ENCODE measurements around the gene SLX4IP. TPM values are rescaled to one million over a fixed set of nuclear protein-coding genes. Genes with fewer than 3 reads are reported as not detected.

Gene SLX4IP
- total and polyA plus RNA-seq, 2 of the 13 experiments (the other 11 are each of a cell fraction or from before 2014, with no cell fraction given), result 3.6 to 7.3 TPM

DNA sequence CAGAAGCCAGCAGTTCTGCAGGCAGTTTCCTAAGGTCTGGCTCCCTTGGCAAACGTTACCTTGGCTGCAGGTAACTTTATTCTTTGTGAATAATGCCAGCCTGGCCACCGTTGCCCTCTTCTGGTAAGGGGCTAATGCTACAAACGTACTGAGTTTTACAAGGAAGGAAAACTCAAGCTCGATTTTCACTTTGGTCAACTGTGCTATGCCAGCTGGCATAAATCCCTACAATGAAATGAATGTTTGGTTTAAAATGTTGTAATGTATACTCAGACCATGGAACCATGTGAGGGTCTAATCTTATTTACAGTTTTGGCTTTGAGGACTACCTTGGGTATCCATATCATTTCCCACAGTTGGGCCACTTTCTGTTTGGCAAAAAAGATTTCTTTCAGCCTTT is 101.4 kb downstream of the SLX4IP start (continued):
- TF ChIP-seq ZFY (CRISPR knock-in tag; IDR thresholded peaks at IDR 0.05) (no peak), GATAD2A (CRISPR knock-in tag; IDR thresholded peaks at IDR 0.05) (peak; percentile 38; the same call in 1 of the 2 replicates), ZNF703 (CRISPR knock-in tag; IDR thresholded peaks at IDR 0.05; ENCODE audit: borderline replicate concordance) (no peak), FOSL2 (CRISPR knock-in tag; IDR thresholded peaks at IDR 0.05) (peak; percentile 24; the same call in 1 of the 2 replicates), IRF2 (CRISPR knock-in tag; IDR thresholded peaks at IDR 0.05) (peak; percentile 70; the same call in 1 of the 2 replicates), MAFK (conservative IDR thresholded peaks at IDR 0.05 in 1 of 2, IDR thresholded peaks at IDR 0.05 in 1 of 2; ENCODE audit: low read length in 2 of 2) (no peak), ARNTL (CRISPR knock-in tag; IDR thresholded peaks at IDR 0.05) (no peak), NRL (CRISPR knock-in tag; IDR thresholded peaks at IDR 0.05; ENCODE audit: borderline replicate concordance) (no peak), FOXO1 (CRISPR knock-in tag; IDR thresholded peaks at IDR 0.05) (no peak), REXO4 (CRISPR knock-in tag; IDR thresholded peaks at IDR 0.05; ENCODE audit: borderline replicate concordance) (no peak), ZSCAN12 (CRISPR knock-in tag; IDR thresholded peaks at IDR 0.05) (no peak), NR3C1 (CRISPR knock-in tag; IDR thresholded peaks at IDR 0.05) (no peak), BRD4 (CRISPR knock-in tag; IDR thresholded peaks at IDR 0.05) (no peak), TARDBP (CRISPR knock-in tag; IDR thresholded peaks at IDR 0.05) (no peak), U2AF1 (optimal IDR thresholded peaks at IDR 0.05; ENCODE audit: low read depth, low read length) (no peak), ZC3H13 (CRISPR knock-in tag; IDR thresholded peaks at IDR 0.05) (no peak), STAG1 (CRISPR knock-in tag; IDR thresholded peaks at IDR 0.05) (peak; percentile 84)
- TF ChIP-seq, protein P1, sequence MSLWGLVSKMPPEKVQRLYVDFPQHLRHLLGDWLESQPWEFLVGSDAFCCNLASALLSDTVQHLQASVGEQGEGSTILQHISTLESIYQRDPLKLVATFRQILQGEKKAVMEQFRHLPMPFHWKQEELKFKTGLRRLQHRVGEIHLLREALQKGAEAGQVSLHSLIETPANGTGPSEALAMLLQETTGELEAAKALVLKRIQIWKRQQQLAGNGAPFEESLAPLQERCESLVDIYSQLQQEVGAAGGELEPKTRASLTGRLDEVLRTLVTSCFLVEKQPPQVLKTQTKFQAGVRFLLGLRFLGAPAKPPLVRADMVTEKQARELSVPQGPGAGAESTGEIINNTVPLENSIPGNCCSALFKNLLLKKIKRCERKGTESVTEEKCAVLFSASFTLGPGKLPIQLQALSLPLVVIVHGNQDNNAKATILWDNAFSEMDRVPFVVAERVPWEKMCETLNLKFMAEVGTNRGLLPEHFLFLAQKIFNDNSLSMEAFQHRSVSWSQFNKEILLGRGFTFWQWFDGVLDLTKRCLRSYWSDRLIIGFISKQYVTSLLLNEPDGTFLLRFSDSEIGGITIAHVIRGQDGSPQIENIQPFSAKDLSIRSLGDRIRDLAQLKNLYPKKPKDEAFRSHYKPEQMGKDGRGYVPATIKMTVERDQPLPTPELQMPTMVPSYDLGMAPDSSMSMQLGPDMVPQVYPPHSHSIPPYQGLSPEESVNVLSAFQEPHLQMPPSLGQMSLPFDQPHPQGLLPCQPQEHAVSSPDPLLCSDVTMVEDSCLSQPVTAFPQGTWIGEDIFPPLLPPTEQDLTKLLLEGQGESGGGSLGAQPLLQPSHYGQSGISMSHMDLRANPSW (CRISPR knock-in tag; IDR thresholded peaks at IDR 0.05; ENCODE audit: borderline replicate concordance), result no peak
- TF ChIP-seq, protein P2, sequence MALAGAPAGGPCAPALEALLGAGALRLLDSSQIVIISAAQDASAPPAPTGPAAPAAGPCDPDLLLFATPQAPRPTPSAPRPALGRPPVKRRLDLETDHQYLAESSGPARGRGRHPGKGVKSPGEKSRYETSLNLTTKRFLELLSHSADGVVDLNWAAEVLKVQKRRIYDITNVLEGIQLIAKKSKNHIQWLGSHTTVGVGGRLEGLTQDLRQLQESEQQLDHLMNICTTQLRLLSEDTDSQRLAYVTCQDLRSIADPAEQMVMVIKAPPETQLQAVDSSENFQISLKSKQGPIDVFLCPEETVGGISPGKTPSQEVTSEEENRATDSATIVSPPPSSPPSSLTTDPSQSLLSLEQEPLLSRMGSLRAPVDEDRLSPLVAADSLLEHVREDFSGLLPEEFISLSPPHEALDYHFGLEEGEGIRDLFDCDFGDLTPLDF (CRISPR knock-in tag; IDR thresholded peaks at IDR 0.05), result no peak
- TF ChIP-seq, protein P3, sequence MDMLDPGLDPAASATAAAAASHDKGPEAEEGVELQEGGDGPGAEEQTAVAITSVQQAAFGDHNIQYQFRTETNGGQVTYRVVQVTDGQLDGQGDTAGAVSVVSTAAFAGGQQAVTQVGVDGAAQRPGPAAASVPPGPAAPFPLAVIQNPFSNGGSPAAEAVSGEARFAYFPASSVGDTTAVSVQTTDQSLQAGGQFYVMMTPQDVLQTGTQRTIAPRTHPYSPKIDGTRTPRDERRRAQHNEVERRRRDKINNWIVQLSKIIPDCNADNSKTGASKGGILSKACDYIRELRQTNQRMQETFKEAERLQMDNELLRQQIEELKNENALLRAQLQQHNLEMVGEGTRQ (IDR thresholded peaks at IDR 0.05; ENCODE audit: low read depth, low read length), result no peak
- TF ChIP-seq, protein P3 (CRISPR knock-in tag; IDR thresholded peaks at IDR 0.05; ENCODE audit: borderline replicate concordance), result no peak
- TF ChIP-seq, protein P4, sequence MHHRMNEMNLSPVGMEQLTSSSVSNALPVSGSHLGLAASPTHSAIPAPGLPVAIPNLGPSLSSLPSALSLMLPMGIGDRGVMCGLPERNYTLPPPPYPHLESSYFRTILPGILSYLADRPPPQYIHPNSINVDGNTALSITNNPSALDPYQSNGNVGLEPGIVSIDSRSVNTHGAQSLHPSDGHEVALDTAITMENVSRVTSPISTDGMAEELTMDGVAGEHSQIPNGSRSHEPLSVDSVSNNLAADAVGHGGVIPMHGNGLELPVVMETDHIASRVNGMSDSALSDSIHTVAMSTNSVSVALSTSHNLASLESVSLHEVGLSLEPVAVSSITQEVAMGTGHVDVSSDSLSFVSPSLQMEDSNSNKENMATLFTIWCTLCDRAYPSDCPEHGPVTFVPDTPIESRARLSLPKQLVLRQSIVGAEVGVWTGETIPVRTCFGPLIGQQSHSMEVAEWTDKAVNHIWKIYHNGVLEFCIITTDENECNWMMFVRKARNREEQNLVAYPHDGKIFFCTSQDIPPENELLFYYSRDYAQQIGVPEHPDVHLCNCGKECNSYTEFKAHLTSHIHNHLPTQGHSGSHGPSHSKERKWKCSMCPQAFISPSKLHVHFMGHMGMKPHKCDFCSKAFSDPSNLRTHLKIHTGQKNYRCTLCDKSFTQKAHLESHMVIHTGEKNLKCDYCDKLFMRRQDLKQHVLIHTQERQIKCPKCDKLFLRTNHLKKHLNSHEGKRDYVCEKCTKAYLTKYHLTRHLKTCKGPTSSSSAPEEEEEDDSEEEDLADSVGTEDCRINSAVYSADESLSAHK (CRISPR knock-in tag; IDR thresholded peaks at IDR 0.05; ENCODE audit: borderline replicate concordance), result no peak
- TF ChIP-seq, protein P5, sequence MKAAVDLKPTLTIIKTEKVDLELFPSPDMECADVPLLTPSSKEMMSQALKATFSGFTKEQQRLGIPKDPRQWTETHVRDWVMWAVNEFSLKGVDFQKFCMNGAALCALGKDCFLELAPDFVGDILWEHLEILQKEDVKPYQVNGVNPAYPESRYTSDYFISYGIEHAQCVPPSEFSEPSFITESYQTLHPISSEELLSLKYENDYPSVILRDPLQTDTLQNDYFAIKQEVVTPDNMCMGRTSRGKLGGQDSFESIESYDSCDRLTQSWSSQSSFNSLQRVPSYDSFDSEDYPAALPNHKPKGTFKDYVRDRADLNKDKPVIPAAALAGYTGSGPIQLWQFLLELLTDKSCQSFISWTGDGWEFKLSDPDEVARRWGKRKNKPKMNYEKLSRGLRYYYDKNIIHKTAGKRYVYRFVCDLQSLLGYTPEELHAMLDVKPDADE (CRISPR knock-in tag; IDR thresholded peaks at IDR 0.05), result no peak
